Tibial nerve (tissue), 4 donors: ENCODE measurements around the gene CGAS.

Experiments used
- EP300 ChIP-seq, 2 donors: sonication (generic); formaldehyde crosslinking; IDR thresholded peaks; one replicate each; pipeline ENCODE4 v1.6.1; 2017; ENCODE audit warnings: antibody characterized with exemption in 2 of 2, mild to moderate bottlenecking in 1 of 2
- POLR2A ChIP-seq, 2 donors: fragments of 450-650 bp; IDR thresholded peaks; one replicate each; pipeline ENCODE4 v1.6.1; 2017; ENCODE audit warnings: antibody characterized with exemption in 2 of 2, mild to moderate bottlenecking in 2 of 2, moderate library complexity in 2 of 2
- TF ChIP-seq, protein P1 (sequence below), 5 experiments: fragments of 200-600 bp in 3 of 5; fragments of 450-650 bp in 2 of 5; sonication (generic) in 3 of 5; IDR thresholded peaks; one replicate each; pipeline ENCODE4 v1.5.1; 2016 to 2019; ENCODE audit warnings: antibody characterized with exemption in 5 of 5, mild to moderate bottlenecking in 3 of 5, moderate library complexity in 2 of 5

DNA sequence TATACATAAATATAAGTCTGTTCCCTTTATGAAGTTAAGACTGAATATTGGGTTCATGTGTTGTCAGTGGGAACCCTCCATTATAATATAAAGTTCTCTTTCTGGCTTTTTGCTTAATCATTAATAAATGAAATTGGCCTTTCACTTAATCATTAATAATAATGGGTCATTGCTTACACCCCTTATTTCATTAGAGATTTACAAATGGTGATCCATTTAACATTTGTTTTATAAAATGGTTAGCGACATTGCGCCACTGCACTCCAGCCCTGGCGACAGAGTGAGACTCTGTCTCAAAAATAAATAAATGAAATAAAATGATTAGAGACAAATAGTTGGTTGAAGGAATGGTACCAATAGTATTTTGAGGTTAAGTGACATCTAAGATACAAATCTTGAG is 39.0 kb downstream of the CGAS start:
- TF ChIP-seq, protein P1, sequence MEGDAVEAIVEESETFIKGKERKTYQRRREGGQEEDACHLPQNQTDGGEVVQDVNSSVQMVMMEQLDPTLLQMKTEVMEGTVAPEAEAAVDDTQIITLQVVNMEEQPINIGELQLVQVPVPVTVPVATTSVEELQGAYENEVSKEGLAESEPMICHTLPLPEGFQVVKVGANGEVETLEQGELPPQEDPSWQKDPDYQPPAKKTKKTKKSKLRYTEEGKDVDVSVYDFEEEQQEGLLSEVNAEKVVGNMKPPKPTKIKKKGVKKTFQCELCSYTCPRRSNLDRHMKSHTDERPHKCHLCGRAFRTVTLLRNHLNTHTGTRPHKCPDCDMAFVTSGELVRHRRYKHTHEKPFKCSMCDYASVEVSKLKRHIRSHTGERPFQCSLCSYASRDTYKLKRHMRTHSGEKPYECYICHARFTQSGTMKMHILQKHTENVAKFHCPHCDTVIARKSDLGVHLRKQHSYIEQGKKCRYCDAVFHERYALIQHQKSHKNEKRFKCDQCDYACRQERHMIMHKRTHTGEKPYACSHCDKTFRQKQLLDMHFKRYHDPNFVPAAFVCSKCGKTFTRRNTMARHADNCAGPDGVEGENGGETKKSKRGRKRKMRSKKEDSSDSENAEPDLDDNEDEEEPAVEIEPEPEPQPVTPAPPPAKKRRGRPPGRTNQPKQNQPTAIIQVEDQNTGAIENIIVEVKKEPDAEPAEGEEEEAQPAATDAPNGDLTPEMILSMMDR (IDR thresholded peaks at IDR 0.05): no peak
- no peak for TF ChIP-seq POLR2A (IDR thresholded peaks at IDR 0.05)
- no peak for TF ChIP-seq EP300 (IDR thresholded peaks at IDR 0.05)
